Caco-2 (cell line): Measurements from ENCODE around the gene PSMD11. TPM values are rescaled to one million over a fixed set of nuclear protein-coding genes. Genes with fewer than 3 reads are reported as not detected.

Source experiments
- BruUV-seq: library from RNA; stranded (reverse); fragments of 400-500 nt; replicated peaks from 2 replicates; lab custom pipeline; 2021; lab: Mats Ljungman, UMichigan
- CTCF ChIA-PET: fragments of 300-600 bp; sonication (Branson Sonifier 250); formaldehyde crosslinking; loops from one replicate; lab custom pipeline; 2022; ENCODE audit warnings: antibody characterized with exemption; lab: Charles Lee
- POLR2A ChIA-PET: fragments of 300-600 bp; sonication (Branson Sonifier 250); formaldehyde crosslinking; loops from one replicate; lab custom pipeline; 2022; ENCODE audit warnings: antibody characterized with exemption; lab: Charles Lee
- DNase-seq, 2 experiments: peaks; one replicate each; pipeline versions ENCODE4 v3.0.0 to v3.0.0-alpha.2; 2020 to 2022
- H3K27me3 ChIP-seq: replicated peaks from 2 replicates; pipeline ENCODE4 v1.6.0; 2011; ENCODE audit warnings: low read length; ENCODE audit not compliant: control insufficient read depth, insufficient read depth
- H3K36me3 ChIP-seq: 2 replicates; pipeline ENCODE4 v1.5.1; 2011; ENCODE audit warnings: low read length; ENCODE audit not compliant: control insufficient read depth, insufficient read depth
- H3K4me1 ChIP-seq: fragments of 250-450 bp; sonication (Bioruptor Pico); 2 replicates; pipeline ENCODE4 v1.5.1; 2020; ENCODE audit warnings: mild to moderate bottlenecking
- H3K4me3 ChIP-seq: 2 replicates; pipeline ENCODE4 v1.5.1; 2011; ENCODE audit warnings: low read depth, mild to moderate bottlenecking, control low read depth, low read length
- H3K9me3 ChIP-seq: fragments of 250-450 bp; sonication (Bioruptor Pico); 2 replicates; pipeline ENCODE4 v1.5.1; 2020; ENCODE audit warnings: mild to moderate bottlenecking, moderate library complexity
- H3K27ac Mint-ChIP-seq: one replicate; pipeline ENCODE4 v1.8.0; 2022; ENCODE audit warnings: mixed read lengths; ENCODE audit not compliant: unreplicated experiment
- H3K27me3 Mint-ChIP-seq: one replicate; pipeline ENCODE4 v1.8.0; 2022; ENCODE audit warnings: mixed read lengths; ENCODE audit not compliant: insufficient read depth, unreplicated experiment
- H3K36me3 Mint-ChIP-seq: one replicate; pipeline ENCODE4 v1.8.0; 2022; ENCODE audit warnings: mild to moderate bottlenecking, mixed read lengths; ENCODE audit not compliant: insufficient read depth, unreplicated experiment
- H3K4me1 Mint-ChIP-seq: one replicate; pipeline ENCODE4 v1.8.0; 2022; ENCODE audit warnings: low read depth, mixed read lengths; ENCODE audit not compliant: unreplicated experiment
- H3K4me3 Mint-ChIP-seq: one replicate; pipeline ENCODE4 v1.8.0; 2022; ENCODE audit warnings: mild to moderate bottlenecking, moderate library complexity, mixed read lengths; ENCODE audit not compliant: unreplicated experiment
- H3K9me3 Mint-ChIP-seq: one replicate; pipeline ENCODE4 v1.8.0; 2022; ENCODE audit warnings: mixed read lengths; ENCODE audit not compliant: unreplicated experiment
- intact Hi-C: fragments of 100-400 bp; cut with micrococcal nuclease; formaldehyde crosslinking; loops from one replicate; pipeline ENCODE4 v1.10.0; 2022; ENCODE audit not compliant: unreplicated experiment
- total RNA-seq: library from RNA; stranded (reverse); gene quantifications from 2 replicates; pipeline ENCODE4 v1.2.3, GENCODE V29; 2022
- TF ChIP-seq, protein P1 (sequence below), 2 experiments: fragments of 200-600 bp in 1 of 2; IDR thresholded peaks; 1 replicate in 1 of 2; 2 replicates in 1 of 2; pipeline versions ENCODE4 v1.5.1 to v1.8.0; 2011 to 2022; ENCODE audit warnings: antibody characterized with exemption in 1 of 2, control low read depth in 1 of 2, inconsistent platforms in 1 of 2, low read depth in 1 of 2, low read length in 1 of 2, mild to moderate bottlenecking in 1 of 2, moderate library complexity in 1 of 2; ENCODE audit not compliant: insufficient read depth in 1 of 2, severe bottlenecking in 1 of 2, unreplicated experiment in 1 of 2

The PSMD11 gene
- total RNA-seq, 1 experiment from 2014 or later = 208 TPM

DNA sequence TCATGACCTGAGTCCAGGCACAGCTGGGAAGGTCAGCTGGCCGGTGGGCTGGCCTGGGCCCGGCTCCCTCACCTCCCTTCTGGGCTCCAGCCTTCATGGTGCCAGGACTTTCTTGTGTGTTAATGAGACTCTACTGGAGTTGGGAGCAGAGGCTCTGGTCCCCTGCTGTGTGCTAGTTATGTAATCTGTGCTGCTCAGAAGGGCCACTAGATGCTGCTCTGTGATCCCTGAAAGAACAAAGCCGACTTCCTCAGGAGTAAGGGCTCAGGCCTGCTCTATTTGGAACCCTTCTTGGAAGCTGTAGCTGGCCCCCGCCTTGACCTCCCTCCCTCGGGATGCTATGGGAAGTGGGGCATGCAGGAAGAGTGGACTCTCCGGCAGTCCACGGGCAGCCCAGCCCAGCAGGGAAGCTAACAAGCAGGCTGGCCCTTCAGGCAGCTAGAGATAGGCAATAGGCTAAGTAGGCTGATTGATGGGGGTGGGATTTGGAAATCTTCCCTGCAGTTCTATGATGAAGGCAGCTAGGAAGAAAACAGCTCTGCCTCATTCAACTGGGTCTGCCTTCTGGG lies 39.2 kb downstream of the PSMD11 start:
- Mint-ChIP-seq H3K4me3 (no peak overlapping the region), H3K27ac (peak overlapping the region; percentile 89), H3K36me3 (peaks cover 82% of the 10 kb centered on the region), H3K27me3 (no peaks in the 10 kb centered on the region), H3K4me1 (peaks cover 24% of the 10 kb centered on the region), H3K9me3 (no peaks in the 10 kb centered on the region)
- Histone ChIP-seq H3K9me3 (no peaks in the 10 kb centered on the region), H3K4me3 (no peak overlapping the region), H3K4me1 (peaks cover 18% of the 10 kb centered on the region), H3K27me3 (no peaks in the 10 kb centered on the region), H3K36me3 (peaks cover 4% of the 10 kb centered on the region; the same call in 1 of the 2 replicates)
- intact Hi-C loops = no loop called here
- TF ChIP-seq, protein P1, sequence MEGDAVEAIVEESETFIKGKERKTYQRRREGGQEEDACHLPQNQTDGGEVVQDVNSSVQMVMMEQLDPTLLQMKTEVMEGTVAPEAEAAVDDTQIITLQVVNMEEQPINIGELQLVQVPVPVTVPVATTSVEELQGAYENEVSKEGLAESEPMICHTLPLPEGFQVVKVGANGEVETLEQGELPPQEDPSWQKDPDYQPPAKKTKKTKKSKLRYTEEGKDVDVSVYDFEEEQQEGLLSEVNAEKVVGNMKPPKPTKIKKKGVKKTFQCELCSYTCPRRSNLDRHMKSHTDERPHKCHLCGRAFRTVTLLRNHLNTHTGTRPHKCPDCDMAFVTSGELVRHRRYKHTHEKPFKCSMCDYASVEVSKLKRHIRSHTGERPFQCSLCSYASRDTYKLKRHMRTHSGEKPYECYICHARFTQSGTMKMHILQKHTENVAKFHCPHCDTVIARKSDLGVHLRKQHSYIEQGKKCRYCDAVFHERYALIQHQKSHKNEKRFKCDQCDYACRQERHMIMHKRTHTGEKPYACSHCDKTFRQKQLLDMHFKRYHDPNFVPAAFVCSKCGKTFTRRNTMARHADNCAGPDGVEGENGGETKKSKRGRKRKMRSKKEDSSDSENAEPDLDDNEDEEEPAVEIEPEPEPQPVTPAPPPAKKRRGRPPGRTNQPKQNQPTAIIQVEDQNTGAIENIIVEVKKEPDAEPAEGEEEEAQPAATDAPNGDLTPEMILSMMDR (IDR thresholded peaks at IDR 0.05; ENCODE audit: insufficient read depth in 1 of 2, low read depth in 1 of 2, low read length in 1 of 2, severe bottlenecking in 1 of 2, unreplicated experiment in 1 of 2) = peak; percentile 34 to 59
- CTCF ChIA-PET = interaction anchor here (1.0 to 1.7 kb wide), 2 partner anchors 39 to 271 kb away, joined by 4 to 7 read pairs; partner anchors contain the start of gene PSMD11
- POLR2A ChIA-PET = no interaction called here
- peak in 1 of 2 experiments; percentile 44 for DNase-seq
- no TSS peak for BruUV-seq

DNA sequence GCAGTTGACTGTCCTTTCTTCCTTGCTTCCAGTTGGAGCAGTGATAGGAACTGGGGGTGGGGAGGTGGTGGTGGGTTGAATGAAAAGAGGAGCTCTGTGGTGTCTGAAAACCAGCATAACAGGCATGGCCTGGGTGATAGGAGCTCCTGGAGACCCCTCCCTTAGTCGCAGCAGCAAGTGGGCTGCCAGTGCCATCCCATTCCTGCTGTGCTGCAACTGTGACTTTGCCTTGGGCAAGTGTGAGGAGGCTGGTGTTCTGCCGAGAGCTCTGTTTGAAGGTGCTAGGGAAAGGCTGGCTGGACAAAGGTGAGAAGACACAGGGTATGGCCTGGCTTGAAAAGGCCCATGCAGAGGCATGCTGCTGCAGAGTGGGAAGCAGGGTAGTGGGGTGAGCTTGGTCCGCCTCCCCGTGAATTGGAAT lies 39.7 kb downstream of the PSMD11 start:
- no peak for DNase-seq
- Mint-ChIP-seq H3K36me3 (peaks cover 81% of the 10 kb centered on the region), H3K9me3 (no peaks in the 10 kb centered on the region), H3K4me3 (peak overlapping the region; percentile 58), H3K27ac (peak overlapping the region; percentile 89), H3K27me3 (no peaks in the 10 kb centered on the region), H3K4me1 (peaks cover 24% of the 10 kb centered on the region)
- Histone ChIP-seq H3K4me3 (no peak overlapping the region), H3K4me1 (peaks cover 18% of the 10 kb centered on the region), H3K36me3 (peaks cover 2% of the 10 kb centered on the region; the same call in 1 of the 2 replicates), H3K9me3 (no peaks in the 10 kb centered on the region), H3K27me3 (no peaks in the 10 kb centered on the region)
- TF ChIP-seq, protein P1 (IDR thresholded peaks at IDR 0.05; ENCODE audit: insufficient read depth in 1 of 2, low read depth in 1 of 2, low read length in 1 of 2, severe bottlenecking in 1 of 2, unreplicated experiment in 1 of 2) = no peak
- CTCF ChIA-PET = interaction anchor here (1.0 to 1.7 kb wide), 2 partner anchors 40 to 271 kb away, joined by 4 to 7 read pairs; partner anchors contain the start of gene PSMD11
- intact Hi-C loops = no loop called here
- no TSS peak for BruUV-seq
- POLR2A ChIA-PET = interaction anchor here (0.6 kb wide), 1 partner anchor 278 kb away, joined by 13 read pairs; no protein-coding TSS in a partner anchor

DNA sequence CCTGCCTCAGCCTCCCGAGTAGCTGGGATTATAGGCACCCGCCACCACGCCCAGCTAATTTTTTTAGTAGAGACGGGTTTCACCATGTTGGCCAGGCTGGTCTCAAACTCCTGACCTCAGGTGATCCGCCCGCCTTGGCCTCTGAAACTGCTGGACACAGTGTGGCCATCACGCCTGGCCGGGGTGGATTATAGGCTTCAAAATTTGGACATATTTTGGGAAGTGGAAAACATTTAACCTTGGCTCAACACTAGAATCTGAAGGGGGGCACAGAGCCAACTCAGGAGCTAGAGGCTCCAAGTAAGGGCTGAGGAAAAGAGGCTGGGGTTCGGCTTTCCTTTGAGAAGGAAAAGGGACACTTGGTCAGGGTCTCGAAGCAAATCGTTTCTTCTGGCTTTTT lies 40.3 kb downstream of the PSMD11 start:
- TF ChIP-seq, protein P1 (IDR thresholded peaks at IDR 0.05; ENCODE audit: insufficient read depth in 1 of 2, low read depth in 1 of 2, low read length in 1 of 2, severe bottlenecking in 1 of 2, unreplicated experiment in 1 of 2) = no peak
- no TSS peak for BruUV-seq
- peaks cover 24% of the 10 kb centered on the region for H3K4me1 Mint-ChIP-seq
- ChIA-PET POLR2A (interaction anchor here (0.6 kb wide), 1 partner anchor 279 kb away, joined by 13 read pairs; no protein-coding TSS in a partner anchor), CTCF (interaction anchor here (0.7 to 1.7 kb wide), 2 partner anchors 22 to 40 kb away, joined by 4 to 7 read pairs; partner anchors contain the start of gene PSMD11)
- intact Hi-C loops = no loop called here
- no peak overlapping the region for H3K4me3 ChIP-seq
- peaks cover 18% of the 10 kb centered on the region for H3K4me1 ChIP-seq
- DNase-seq = no peak
- H3K36me3 Mint-ChIP-seq = peaks cover 81% of the 10 kb centered on the region
- no peaks in the 10 kb centered on the region for H3K27me3 ChIP-seq
- H3K9me3 Mint-ChIP-seq = no peaks in the 10 kb centered on the region
- peaks cover 2% of the 10 kb centered on the region; the same call in 1 of the 2 replicates for H3K36me3 ChIP-seq
- H3K27ac Mint-ChIP-seq = peak overlapping the region; percentile 89
- H3K9me3 ChIP-seq = no peaks in the 10 kb centered on the region
- no peaks in the 10 kb centered on the region for H3K27me3 Mint-ChIP-seq
- peak overlapping the region; percentile 58 for H3K4me3 Mint-ChIP-seq
